ENCODE measurements around the gene NLRC5.

GRCh38 chr16:57019746-57020145, 30.4 kb downstream of the NLRC5 start:
- TF ChIP-seq CTCF (IDR thresholded peaks at IDR 0.05) (no peak), EP300 (IDR thresholded peaks at IDR 0.05) (no peak)
